H1 (cell line): ENCODE measurements around the gene PTPRO. TPM values are rescaled to one million over a fixed set of nuclear protein-coding genes. Genes with fewer than 3 reads are reported as not detected.

Source experiments
- CTCF ChIA-PET: fragments of 300-600 bp; sonication (Branson Sonifier 250); formaldehyde crosslinking; loops from one replicate; lab custom pipeline; 2021; ENCODE audit not compliant: partially characterized antibody; lab: Charles Lee
- POLR2A ChIA-PET: fragments of 300-600 bp; sonication (Branson Sonifier 250); formaldehyde crosslinking; loops from one replicate; lab custom pipeline; 2021; ENCODE audit warnings: inconsistent platforms; ENCODE audit not compliant: partially characterized antibody; lab: Charles Lee
- DNase-seq, 2 experiments: peaks; one replicate each; pipeline versions ENCODE4 v3.0.0 to v3.0.0-alpha.2; 2010 to 2022; ENCODE audit warnings: low spot score in 2 of 2, low read depth in 1 of 2, mixed read lengths in 1 of 2
- FAIRE-seq: peaks from 2 replicates; lab custom pipeline; 2011; peaks lifted over from hg19 to GRCh38; lab: Jason Lieb, UNC
- H2AFZ ChIP-seq: 2 replicates; pipeline ENCODE4 v1.8.1; 2012; ENCODE audit warnings: low read length, inconsistent platforms
- H2AK5ac ChIP-seq: 2 replicates; pipeline ENCODE4 v1.6.1; 2013; ENCODE audit warnings: low read depth, low read length
- H2BK120ac ChIP-seq: replicated peaks from 2 replicates; pipeline ENCODE3; 2013; ENCODE audit warnings: low read depth, low read length, inconsistent platforms
- H2BK12ac ChIP-seq: 2 replicates; pipeline ENCODE4 v1.6.1; 2013; ENCODE audit warnings: low read depth, low read length
- H2BK15ac ChIP-seq: 2 replicates; pipeline ENCODE4 v1.6.1; 2013; ENCODE audit warnings: low read length
- H2BK20ac ChIP-seq: 2 replicates; pipeline ENCODE4 v1.6.1; 2013; ENCODE audit warnings: low read length
- H2BK5ac ChIP-seq: 2 replicates; pipeline ENCODE4 v1.6.1; 2013; ENCODE audit warnings: low read depth, low read length
- H3K14ac ChIP-seq: 2 replicates; pipeline ENCODE4 v1.6.1; 2013; ENCODE audit warnings: inconsistent platforms; ENCODE audit not compliant: insufficient read length
- H3K18ac ChIP-seq: 2 replicates; pipeline ENCODE4 v1.6.1; 2013; ENCODE audit warnings: low read length; ENCODE audit errors: extremely low read depth
- H3K23ac ChIP-seq: 2 replicates; pipeline ENCODE4 v1.6.1; 2013; ENCODE audit warnings: inconsistent platforms; ENCODE audit not compliant: insufficient read length
- H3K23me2 ChIP-seq: 2 replicates; pipeline ENCODE4 v1.6.1; 2013; ENCODE audit warnings: low read depth, low read length
- H3K27ac ChIP-seq: 2 replicates; pipeline ENCODE4 v1.6.1; 2011; ENCODE audit warnings: low read depth, low read length, inconsistent platforms
- H3K27me3 ChIP-seq, 4 experiments: replicated peaks in 1 of 4; 1 replicate in 1 of 4; 2 replicates in 3 of 4; pipeline versions ENCODE4 v1.6.1 to v1.8.1; 2011 to 2013; ENCODE audit warnings: low read length in 3 of 4, mild to moderate bottlenecking in 3 of 4, inconsistent platforms in 2 of 4, mixed read lengths in 2 of 4, moderate library complexity in 1 of 4; ENCODE audit not compliant: control insufficient read depth in 3 of 4, insufficient read depth in 3 of 4; ENCODE audit errors: extremely low read depth in 1 of 4
- H3K36me3 ChIP-seq, 4 experiments: 2 replicates each; pipeline versions ENCODE4 v1.6.1 to v1.8.1; 2011 to 2013; ENCODE audit warnings: mild to moderate bottlenecking in 4 of 4, low read length in 3 of 4, moderate library complexity in 2 of 4, control low read depth in 1 of 4, inconsistent platforms in 1 of 4; ENCODE audit not compliant: insufficient read depth in 4 of 4, control insufficient read depth in 2 of 4
- H3K4ac ChIP-seq: replicated peaks from 2 replicates; pipeline ENCODE3; 2013; ENCODE audit warnings: low read length, low read depth, mixed read lengths, inconsistent platforms; ENCODE audit not compliant: insufficient read length
- H3K4me1 ChIP-seq, 4 experiments: replicated peaks in 1 of 4; 1 replicate in 1 of 4; 2 replicates in 3 of 4; pipeline versions ENCODE4 v1.6.1 to v1.8.1; 2011 to 2013; ENCODE audit warnings: low read length in 3 of 4, inconsistent platforms in 2 of 4, mixed read lengths in 1 of 4; ENCODE audit not compliant: insufficient read depth in 4 of 4, control insufficient read depth in 3 of 4
- H3K4me2 ChIP-seq, 2 experiments: 2 replicates each; pipeline versions ENCODE4 v1.6.1 to v1.8.1; 2011 to 2013; ENCODE audit warnings: low read depth in 2 of 2, low read length in 2 of 2, control low read depth in 1 of 2, inconsistent platforms in 1 of 2, mild to moderate bottlenecking in 1 of 2; ENCODE audit not compliant: insufficient read depth in 1 of 2
- H3K4me3 ChIP-seq, 4 experiments: fragments of 200-600, 300-600 bp in 1 of 4; sonication (generic), shearing (Covaris generic), sonication (Bioruptor Twin) in 1 of 4; 2 replicates each; pipeline versions ENCODE4 v1.5.1 to v1.8.1; 2011 to 2016; ENCODE audit warnings: low read length in 4 of 4, low read depth in 3 of 4, control low read depth in 2 of 4, inconsistent platforms in 2 of 4, mild to moderate bottlenecking in 2 of 4, mixed read lengths in 1 of 4, moderate library complexity in 1 of 4; ENCODE audit not compliant: insufficient read depth in 2 of 4; ENCODE audit errors: extremely low read depth in 1 of 4
- H3K56ac ChIP-seq: replicated peaks from 2 replicates; pipeline ENCODE3; 2013; ENCODE audit warnings: low read depth, mild to moderate bottlenecking, mixed read lengths, low read length, inconsistent platforms; ENCODE audit not compliant: insufficient read length
- H3K79me1 ChIP-seq: 2 replicates; pipeline ENCODE4 v1.6.1; 2013; ENCODE audit warnings: low read depth, low read length, control low read depth
- H3K79me2 ChIP-seq, 2 experiments: 2 replicates each; pipeline versions ENCODE4 v1.6.1 to v1.8.1; 2012 to 2013; ENCODE audit warnings: low read length in 2 of 2, mild to moderate bottlenecking in 2 of 2, inconsistent platforms in 1 of 2; ENCODE audit not compliant: insufficient read depth in 2 of 2, control insufficient read depth in 1 of 2
- H3K9ac ChIP-seq, 4 experiments: replicated peaks in 1 of 4; 1 replicate in 1 of 4; 2 replicates in 3 of 4; pipeline versions ENCODE4 v1.6.1 to v1.8.1; 2011 to 2013; ENCODE audit warnings: low read depth in 3 of 4, low read length in 3 of 4, control low read depth in 2 of 4, mild to moderate bottlenecking in 2 of 4, moderate library complexity in 2 of 4, inconsistent platforms in 1 of 4; ENCODE audit errors: extremely low read depth in 1 of 4
- H3K9me3 ChIP-seq, 2 experiments: 2 replicates each; pipeline versions ENCODE4 v1.6.1 to v1.8.1; 2012 to 2013; ENCODE audit warnings: mild to moderate bottlenecking in 2 of 2, moderate library complexity in 2 of 2, control low read depth in 1 of 2, inconsistent platforms in 1 of 2, low read depth in 1 of 2, low read length in 1 of 2, mixed read lengths in 1 of 2; ENCODE audit not compliant: insufficient read depth in 2 of 2
- H4K20me1 ChIP-seq, 2 experiments: replicated peaks in 1 of 2; 2 replicates each; pipeline versions ENCODE3 to v1.8.1; 2011 to 2013; ENCODE audit warnings: inconsistent platforms in 2 of 2, low read length in 2 of 2, mild to moderate bottlenecking in 1 of 2; ENCODE audit not compliant: insufficient read depth in 2 of 2, control insufficient read depth in 1 of 2
- H4K5ac ChIP-seq: 2 replicates; pipeline ENCODE4 v1.6.1; 2013; ENCODE audit warnings: low read length, low read depth, mixed read lengths, inconsistent platforms; ENCODE audit not compliant: insufficient read length
- H4K8ac ChIP-seq: 2 replicates; pipeline ENCODE4 v1.8.0; 2013; ENCODE audit warnings: mild to moderate bottlenecking, moderate library complexity, low read length, inconsistent platforms; ENCODE audit not compliant: insufficient read depth; ENCODE audit errors: extremely low read depth
- H4K91ac ChIP-seq: replicated peaks from 2 replicates; pipeline ENCODE3; 2013; ENCODE audit warnings: low read length, mixed read lengths, inconsistent platforms; ENCODE audit not compliant: insufficient read length
- PHF8 ChIP-seq: fragments of 200-600 bp; sonication (generic); conservative IDR thresholded peaks from 2 replicates; pipeline ENCODE4 v1.7.1; 2012; ENCODE audit warnings: low read depth, mild to moderate bottlenecking, inconsistent platforms, low read length, moderate library complexity
- TEAD4 ChIP-seq: IDR thresholded peaks from 2 replicates; pipeline ENCODE4 v1.6.1; 2012; ENCODE audit warnings: low read depth, low read length, inconsistent platforms, mixed read lengths
- WGBS, 2 experiments: shearing (Covaris generic) in 1 of 2; methylation state at CpG; one replicate each; pipeline versions ENCODE4 v1.1.6 to v1.1.7; 2013 to 2015; ENCODE audit warnings: low lambda C conversion rate in 2 of 2, mixed read lengths in 2 of 2, inconsistent platforms in 1 of 2, low coverage in 1 of 2, missing lambda C conversion rate in 1 of 2; ENCODE audit not compliant: insufficient replicate concordance in 2 of 2, insufficient coverage in 1 of 2, insufficient read length in 1 of 2; ENCODE audit errors: extremely low coverage in 1 of 2, missing lambda C conversion rate in 1 of 2; 5-methylcytosine and 5-hydroxymethylcytosine counted together
- polyA plus RNA-seq, 7 experiments: library from polyadenylated mRNA; depleted of rRNA in 3 of 7; stranded (reverse) in 5 of 7; unstranded in 2 of 7; fragments of >200 nt in 5 of 7; fragments of 200-250 nt in 2 of 7; gene quantifications; 1 replicate in 5 of 7; 2 replicates in 1 of 7; 4 replicates in 1 of 7; pipeline versions ENCODE4 v1.2.1 to v1.2.3, GENCODE V29; 2011 to 2013; ENCODE audit warnings: missing spikeins in 2 of 7, mixed read lengths in 2 of 7
- total RNA-seq: library from RNA; stranded (reverse); fragmentation: NEBNext Ultra II Directional; extraction: Animal tissue kit (Norgen Biotek cat#: 25700); gene quantifications from 2 replicates; pipeline ENCODE4 v1.2.1, GENCODE V29; 2021

PTPRO gene
- total and polyA plus RNA-seq, 2 of the 8 experiments (the other 6 are each of a cell fraction or from before 2014, with no cell fraction given) = 0.73 to 1.7 TPM

GRCh38 chr12:15563663-15564062 lies 241.4 kb downstream of the PTPRO start:
- H4K8ac ChIP-seq = no peak overlapping the region
- H3K79me1 ChIP-seq = no peaks in the 10 kb centered on the region
- H3K36me3 ChIP-seq = no peaks in the 10 kb centered on the region
- no peak overlapping the region for H3K23ac ChIP-seq
- no peaks in the 10 kb centered on the region for H3K79me2 ChIP-seq
- no peak overlapping the region for H2BK20ac ChIP-seq
- H2AFZ ChIP-seq = no peak overlapping the region
- no peak overlapping the region for H4K91ac ChIP-seq
- H2BK120ac ChIP-seq = no peak overlapping the region
- H3K27ac ChIP-seq = no peak overlapping the region
- H2AK5ac ChIP-seq = no peak overlapping the region
- no peak overlapping the region for H3K14ac ChIP-seq
- 91% methylated on average over 5 of the region's 5 CpGs; no CpG with 5 or more reads in 1 of the 2 experiments for WGBS, 2 experiments
- CTCF ChIA-PET = interaction anchor here (1.8 to 2.0 kb wide), 2 partner anchors 16 to 21 kb away, joined by 5 read pairs; no protein-coding TSS in a partner anchor
- FAIRE-seq (no peak), DNase-seq (no peak)
- H4K20me1 ChIP-seq = no peaks in the 10 kb centered on the region
- no peaks in the 10 kb centered on the region; the same call in 1 of the 2 replicates for H3K23me2 ChIP-seq
- no peak overlapping the region for H2BK12ac ChIP-seq
- H4K5ac ChIP-seq = no peak overlapping the region
- H3K4me1 ChIP-seq = peaks cover 0 to 3% (median under 1%) of the 10 kb centered on the region in 4 experiments; a peak in 4 of 7 replicates
- H3K4me2 ChIP-seq = no peak overlapping the region
- H2BK15ac ChIP-seq = no peak overlapping the region
- H3K4ac ChIP-seq = no peak overlapping the region
- TF ChIP-seq TEAD4 = no peak
- TF ChIP-seq PHF8 = no peak
- H3K9ac ChIP-seq = no peak overlapping the region
- no peak overlapping the region for H3K18ac ChIP-seq
- H3K56ac ChIP-seq = no peak overlapping the region
- peaks cover 0 to 1% (median 0%) of the 10 kb centered on the region in 4 experiments; a peak in 1 of 7 replicates for H3K27me3 ChIP-seq
- POLR2A ChIA-PET = no interaction called here
- H3K9me3 ChIP-seq = no peaks in the 10 kb centered on the region
- H2BK5ac ChIP-seq = no peak overlapping the region
- no peak overlapping the region for H3K4me3 ChIP-seq
